ENCODE results near the gene RSPH4A.

The RSPH4A gene

DNA sequence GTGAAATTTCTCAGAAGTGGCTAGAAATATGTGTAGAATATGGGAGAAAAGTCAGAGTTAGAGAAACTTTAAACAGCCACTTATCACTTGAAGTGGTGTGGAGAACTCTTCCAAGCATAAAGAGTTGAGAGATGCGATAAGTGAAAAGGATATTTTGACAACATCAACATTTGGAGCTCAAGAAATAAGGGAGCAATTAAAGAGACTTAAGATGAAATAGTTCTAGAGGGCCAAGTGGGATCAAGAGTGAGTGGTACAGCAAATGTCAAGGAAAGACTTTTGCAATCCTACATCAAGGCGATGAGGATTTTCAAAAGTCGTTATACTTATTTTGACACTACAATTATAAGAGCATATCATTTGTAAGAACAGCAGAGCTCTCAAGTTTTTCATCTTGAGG is 9.6 kb downstream of the RSPH4A start:
- H3K27ac ChIP-seq: no peak overlapping the region
- no peak for TF ChIP-seq ZFX (IDR thresholded peaks at IDR 0.05)
- TF ChIP-seq, protein P1, sequence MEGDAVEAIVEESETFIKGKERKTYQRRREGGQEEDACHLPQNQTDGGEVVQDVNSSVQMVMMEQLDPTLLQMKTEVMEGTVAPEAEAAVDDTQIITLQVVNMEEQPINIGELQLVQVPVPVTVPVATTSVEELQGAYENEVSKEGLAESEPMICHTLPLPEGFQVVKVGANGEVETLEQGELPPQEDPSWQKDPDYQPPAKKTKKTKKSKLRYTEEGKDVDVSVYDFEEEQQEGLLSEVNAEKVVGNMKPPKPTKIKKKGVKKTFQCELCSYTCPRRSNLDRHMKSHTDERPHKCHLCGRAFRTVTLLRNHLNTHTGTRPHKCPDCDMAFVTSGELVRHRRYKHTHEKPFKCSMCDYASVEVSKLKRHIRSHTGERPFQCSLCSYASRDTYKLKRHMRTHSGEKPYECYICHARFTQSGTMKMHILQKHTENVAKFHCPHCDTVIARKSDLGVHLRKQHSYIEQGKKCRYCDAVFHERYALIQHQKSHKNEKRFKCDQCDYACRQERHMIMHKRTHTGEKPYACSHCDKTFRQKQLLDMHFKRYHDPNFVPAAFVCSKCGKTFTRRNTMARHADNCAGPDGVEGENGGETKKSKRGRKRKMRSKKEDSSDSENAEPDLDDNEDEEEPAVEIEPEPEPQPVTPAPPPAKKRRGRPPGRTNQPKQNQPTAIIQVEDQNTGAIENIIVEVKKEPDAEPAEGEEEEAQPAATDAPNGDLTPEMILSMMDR (conservative IDR thresholded peaks at IDR 0.05): no peak

DNA sequence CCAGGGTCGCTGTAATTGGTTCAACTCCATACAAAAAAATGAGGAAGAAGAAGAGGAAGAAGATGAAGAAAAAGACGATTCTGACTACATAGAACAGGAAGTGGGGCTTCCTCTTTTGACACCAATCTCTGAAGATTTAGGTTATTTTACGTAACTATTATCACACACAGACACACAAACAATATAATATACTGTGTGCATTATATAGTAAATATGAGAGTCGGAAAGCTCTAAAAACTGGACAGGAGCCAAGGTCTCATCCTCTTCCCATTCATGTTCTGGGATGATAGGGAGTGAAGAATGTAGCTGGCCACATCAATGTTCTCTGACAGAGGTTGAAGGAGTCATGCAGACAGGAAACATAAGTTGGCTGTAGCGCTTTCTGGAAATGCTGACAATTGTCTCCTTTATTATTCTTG is 13.3 kb downstream of the RSPH4A start:
- TF ChIP-seq, protein P1 (conservative IDR thresholded peaks at IDR 0.05): no peak
- TF ChIP-seq ZFX (IDR thresholded peaks at IDR 0.05): no peak

DNA sequence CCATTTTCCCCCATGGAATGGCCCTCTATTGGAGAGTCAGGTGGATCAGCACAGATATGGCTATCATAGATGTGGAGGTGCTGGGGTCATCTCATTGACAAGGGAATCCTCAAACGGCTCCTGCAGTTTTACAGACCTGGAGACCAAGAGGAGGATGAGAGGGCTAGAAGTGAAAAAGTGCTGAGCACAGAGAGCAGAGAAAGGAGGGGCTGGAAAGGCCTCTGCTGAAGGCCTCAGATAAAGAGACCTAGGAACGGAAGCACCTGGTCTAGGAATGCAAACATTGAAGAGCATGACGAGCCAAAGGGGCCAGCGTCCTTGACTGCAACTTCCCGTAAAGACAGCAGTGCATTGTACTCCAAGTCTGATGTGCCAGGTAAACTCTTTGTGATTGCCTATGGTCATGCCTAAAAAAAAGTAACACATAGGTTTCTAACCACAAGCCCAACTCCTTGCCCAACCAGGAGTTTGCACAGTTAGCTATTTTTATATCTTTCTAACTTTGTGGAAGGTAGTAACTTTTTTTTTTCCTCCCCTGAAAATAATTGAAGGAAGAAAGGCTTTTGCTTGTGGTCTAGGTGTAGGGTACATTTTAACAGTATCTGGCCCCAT is 15.2 kb downstream of the RSPH4A start:
- no peak overlapping the region for H3K27ac ChIP-seq
- TF ChIP-seq, protein P1 (conservative IDR thresholded peaks at IDR 0.05): no peak
- no peak for TF ChIP-seq ZFX (IDR thresholded peaks at IDR 0.05)

More for the DNA sequence above, 13.3 kb downstream of the RSPH4A start:
- H3K27ac ChIP-seq: no peak overlapping the region

DNA sequence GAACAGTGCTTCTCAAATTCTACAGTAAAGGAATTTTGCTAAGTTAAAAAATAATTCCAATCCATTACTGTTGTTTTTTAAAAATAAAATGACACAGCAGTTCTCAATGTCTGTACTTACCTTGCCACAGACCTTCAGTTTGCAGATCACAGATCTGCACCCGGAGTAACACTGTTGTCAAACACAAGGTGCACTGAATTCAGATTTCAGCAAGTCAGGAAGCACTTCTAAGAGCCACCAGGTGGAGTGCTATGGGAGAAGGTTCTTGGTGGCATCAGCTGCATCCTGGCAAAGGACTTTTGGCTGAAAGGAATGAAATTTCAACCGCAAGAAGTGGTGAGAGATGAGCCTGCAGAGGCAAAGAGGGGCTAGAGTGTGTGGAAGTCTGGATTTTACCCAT is 17.4 kb downstream of the RSPH4A start:
- TF ChIP-seq ZFX (IDR thresholded peaks at IDR 0.05): no peak
- TF ChIP-seq, protein P1 (conservative IDR thresholded peaks at IDR 0.05): peak; percentile 38

DNA sequence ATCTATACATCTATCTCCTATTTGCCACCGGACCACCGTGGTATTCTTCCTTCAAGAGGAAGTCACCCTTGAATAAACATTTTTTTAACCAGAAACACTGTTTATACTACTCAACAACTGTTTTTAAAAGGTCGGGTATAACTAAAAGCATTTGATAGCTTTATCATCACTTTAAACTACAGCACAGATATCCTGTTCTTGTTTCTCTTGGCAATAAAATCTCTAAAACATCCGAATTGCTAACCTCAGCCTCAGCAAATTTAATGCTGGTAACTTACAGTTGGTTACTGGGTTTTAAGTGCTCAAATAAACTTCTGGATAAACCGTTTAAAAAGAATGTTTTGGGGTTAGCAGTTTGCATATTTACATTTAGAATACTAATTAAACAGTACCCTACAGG is 31.9 kb downstream of the RSPH4A start:
- TF ChIP-seq, protein P1 (conservative IDR thresholded peaks at IDR 0.05): no peak
- no peak overlapping the region for H3K27ac ChIP-seq

More for the DNA sequence above, 17.4 kb downstream of the RSPH4A start:
- H3K27ac ChIP-seq: no peak overlapping the region

DNA sequence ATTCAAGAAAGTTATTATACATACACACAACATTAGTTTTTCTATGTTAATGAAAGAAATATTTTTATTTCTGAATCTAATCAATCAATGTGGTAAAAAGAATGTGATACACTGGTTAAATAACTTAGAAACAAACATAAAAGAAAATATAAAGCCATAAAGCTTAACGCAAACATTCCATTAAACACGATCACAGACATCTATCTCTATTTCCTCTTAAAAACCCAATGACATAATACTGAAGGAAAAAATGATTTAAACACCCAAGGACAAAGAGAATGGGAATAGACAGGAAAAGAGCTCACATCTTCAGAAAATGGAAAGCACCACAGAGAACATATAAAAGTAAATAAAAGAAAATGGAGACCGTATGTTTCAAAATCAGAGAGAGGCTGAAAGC is 32.9 kb downstream of the RSPH4A start:
- no peak for TF ChIP-seq ZFX (IDR thresholded peaks at IDR 0.05)
- TF ChIP-seq, protein P1 (conservative IDR thresholded peaks at IDR 0.05): no peak
- no peak overlapping the region for H3K27ac ChIP-seq

DNA sequence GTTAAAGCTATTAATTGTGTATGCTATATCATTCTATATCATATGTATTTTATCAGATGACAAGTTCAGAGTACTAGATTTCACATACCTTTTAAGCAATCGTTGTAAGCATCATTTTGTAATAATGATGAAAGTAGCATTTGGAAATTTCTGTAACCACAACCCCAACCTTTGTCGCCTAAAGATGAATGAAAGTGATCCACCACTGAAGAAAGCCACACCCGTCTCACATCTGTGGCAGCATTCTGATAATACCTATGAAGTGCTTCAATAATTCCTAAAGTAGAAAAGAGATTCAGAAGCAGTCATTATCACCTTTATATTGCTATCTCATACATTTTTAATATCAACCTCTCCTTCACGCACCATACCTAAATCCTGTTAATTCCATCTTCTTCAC is 35.6 kb downstream of the RSPH4A start:
- H3K27ac ChIP-seq: no peak overlapping the region
- no peak for TF ChIP-seq ZFX (IDR thresholded peaks at IDR 0.05)
- TF ChIP-seq, protein P1 (conservative IDR thresholded peaks at IDR 0.05): no peak

Data from C4-2B (cell line).